GM11168 (cell line): ENCODE measurements around the gene RNF208.
"Not testable (repeated sequence)": the region's sequence is repeated elsewhere in the genome, so short reads cannot be mapped to it uniquely, and the experiment has no call there.

ENCODE experiments used
- in situ Hi-C: fragments of 300-500 bp; cut with MboI; formaldehyde crosslinking; loops from one replicate; pipeline ENCODE4 v1.12.0; 2022; ENCODE audit warnings: low sequenced_read_pairs; ENCODE audit not compliant: unreplicated experiment

RNF208 gene, protein sequence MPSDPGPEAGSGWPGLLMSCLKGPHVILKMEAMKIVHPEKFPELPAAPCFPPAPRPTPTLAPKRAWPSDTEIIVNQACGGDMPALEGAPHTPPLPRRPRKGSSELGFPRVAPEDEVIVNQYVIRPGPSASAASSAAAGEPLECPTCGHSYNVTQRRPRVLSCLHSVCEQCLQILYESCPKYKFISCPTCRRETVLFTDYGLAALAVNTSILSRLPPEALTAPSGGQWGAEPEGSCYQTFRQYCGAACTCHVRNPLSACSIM

DNA sequence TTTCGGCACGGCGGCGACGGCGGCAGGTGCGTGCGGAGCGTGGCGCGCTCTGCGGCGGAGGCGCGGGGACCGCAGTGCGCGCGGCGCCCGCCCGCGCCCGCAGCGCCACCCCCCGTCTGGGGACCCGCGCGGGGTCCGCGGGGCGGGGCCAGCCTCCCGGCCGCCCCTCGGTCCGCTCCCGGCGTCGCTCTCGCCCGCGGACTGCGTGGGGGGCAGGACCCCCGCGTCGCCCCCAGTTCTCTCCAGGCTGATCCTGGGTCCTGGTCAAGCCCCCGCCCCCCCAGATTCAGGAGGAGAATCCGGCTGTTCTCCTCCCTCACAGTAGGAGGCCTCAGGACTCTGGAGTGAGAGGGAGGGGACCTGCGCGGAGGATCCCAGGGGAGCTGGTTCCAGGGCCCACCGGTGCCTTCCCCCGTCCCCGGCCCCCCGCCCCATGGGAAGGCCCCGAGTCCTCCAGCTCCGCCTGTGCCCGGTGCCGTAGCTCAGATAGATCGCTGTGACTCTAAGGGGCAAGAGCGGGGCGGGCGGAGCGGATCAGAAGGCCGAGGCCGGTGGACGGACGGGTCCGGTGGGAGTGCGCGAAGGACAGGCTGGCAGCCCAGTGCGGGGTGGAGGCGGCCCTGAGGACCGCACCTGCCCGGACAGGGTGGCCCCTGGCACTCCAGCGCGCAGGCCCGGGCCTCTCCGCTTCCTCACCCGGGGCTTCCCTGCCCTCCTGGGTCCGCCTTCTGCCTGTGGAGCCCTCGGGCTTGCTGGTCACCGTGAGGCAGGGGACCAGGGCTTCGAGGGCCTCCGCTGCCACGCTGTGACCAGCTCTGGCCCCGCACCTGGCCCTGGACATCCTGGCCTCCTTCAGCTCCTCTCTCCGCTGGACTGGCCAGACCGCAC, at the start of gene RNF208:
RNF208 (minus strand) TSS at position 51 of the 888 bp plus-strand sequence. CDS start 1,028 bp downstream, outside the sequence.
- in situ Hi-C loops: no loop called here

GRCh38 chr9:137271696-137272076, 49.6 kb upstream of the RNF208 start:
- in situ Hi-C loops: no loop called here

GRCh38 chr9:137270929-137271695, 49.1 kb upstream of the RNF208 start:
- in situ Hi-C loops: no loop called here

DNA sequence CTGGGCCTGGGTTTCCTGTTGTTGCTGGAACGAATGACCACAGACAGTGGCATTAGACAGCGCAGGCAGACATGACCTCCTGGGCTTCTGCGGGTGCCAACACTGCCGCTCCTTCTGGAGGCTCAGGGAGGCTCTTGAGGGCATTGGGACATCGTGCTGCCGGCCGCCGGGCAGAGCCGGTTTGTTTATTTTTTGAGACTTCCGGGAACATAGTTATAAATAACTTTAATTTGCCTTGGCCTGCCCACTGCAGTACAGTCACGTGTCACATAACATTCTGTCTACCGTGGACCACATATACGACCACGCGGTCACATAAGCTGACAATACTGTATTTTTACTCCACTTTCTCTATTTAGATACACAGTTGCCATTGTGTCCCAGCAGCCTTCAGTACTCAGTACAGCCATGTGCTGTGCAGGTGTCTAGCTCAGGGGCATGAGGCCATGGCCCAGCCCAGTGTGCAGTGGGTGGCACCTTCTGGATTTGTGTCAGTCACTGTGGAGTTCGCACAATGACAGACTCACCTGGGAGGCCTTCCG, 47.3 kb upstream of the RNF208 start:
- in situ Hi-C loops: no loop called here

DNA sequence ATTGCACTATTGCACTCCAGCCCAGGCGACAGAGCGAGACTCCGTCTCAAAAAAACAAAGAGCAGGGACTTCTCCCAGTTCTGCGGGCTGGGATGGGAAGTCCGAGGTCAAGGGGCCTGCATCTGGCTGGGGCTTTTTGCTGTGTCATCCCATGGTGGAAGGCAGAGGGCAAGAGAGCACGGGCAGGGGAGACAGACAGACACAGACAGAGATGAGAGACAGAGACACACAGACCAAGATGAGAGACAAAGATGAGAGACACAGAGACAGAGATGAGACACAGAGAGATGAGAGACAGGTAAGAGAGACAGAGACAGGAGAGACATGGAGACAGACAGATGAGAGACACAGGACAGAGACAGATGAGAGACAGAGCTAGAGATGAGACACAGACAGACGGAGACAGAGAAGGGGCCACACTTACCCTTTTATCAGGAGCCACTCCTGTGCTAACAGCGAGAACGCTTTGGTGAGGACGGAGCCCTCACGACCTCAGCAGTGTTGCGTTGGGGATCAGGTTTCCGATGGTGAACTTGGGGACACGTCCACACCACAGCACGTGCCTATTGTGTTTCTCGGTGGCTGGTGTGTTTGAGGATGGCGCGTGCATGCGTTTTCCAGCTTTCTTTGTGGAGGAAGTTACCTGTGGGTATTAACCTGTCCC, 46.6 kb upstream of the RNF208 start:
- in situ Hi-C loops: no loop called here

DNA sequence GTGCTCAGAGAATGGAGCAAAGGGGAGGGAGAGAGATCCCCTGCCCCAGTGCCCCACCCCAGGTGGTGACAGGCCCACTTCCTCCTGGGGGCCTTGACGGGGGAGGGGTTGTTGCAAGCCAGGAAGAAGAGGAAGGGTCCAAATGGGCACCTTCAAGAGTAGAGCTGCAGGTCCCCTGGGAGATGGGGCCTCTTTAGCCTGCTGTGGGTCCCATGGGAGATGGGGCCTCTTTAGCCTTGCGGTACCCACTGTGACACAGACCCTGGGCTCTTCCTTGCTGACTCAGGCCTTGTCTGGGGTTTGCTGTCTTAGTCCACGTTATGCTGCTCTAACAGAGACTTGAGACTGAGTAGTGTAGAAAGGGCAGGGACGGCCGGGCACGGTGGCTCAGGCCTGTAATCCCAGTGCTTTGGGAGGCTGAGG, 45.9 kb upstream of the RNF208 start:
- in situ Hi-C loops: no loop called here

- in situ Hi-C loops: no loop called here
These were observed 44.8 kb upstream of the RNF208 start for GRCh38 chr9:137266585-137267453.

DNA sequence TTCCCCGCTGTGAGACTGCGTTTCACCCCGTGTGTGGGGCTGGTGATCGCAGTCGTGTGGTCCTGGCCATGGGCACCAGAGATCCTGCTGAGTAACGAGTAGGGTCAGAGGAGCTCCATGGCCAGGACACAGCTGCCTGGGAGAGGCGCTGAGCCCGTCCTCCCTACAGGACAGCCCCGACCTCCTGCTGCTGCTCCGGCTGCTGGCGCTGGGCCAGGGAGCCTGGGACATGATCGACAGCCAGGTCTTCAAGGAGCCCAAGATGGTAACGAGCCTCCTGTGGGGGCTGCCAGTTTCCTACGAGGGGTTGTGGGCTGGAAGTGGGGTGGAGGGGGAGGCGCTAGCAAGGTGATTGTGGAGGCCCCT, 44.1 kb upstream of the RNF208 start:
- in situ Hi-C loops: no loop called here

DNA sequence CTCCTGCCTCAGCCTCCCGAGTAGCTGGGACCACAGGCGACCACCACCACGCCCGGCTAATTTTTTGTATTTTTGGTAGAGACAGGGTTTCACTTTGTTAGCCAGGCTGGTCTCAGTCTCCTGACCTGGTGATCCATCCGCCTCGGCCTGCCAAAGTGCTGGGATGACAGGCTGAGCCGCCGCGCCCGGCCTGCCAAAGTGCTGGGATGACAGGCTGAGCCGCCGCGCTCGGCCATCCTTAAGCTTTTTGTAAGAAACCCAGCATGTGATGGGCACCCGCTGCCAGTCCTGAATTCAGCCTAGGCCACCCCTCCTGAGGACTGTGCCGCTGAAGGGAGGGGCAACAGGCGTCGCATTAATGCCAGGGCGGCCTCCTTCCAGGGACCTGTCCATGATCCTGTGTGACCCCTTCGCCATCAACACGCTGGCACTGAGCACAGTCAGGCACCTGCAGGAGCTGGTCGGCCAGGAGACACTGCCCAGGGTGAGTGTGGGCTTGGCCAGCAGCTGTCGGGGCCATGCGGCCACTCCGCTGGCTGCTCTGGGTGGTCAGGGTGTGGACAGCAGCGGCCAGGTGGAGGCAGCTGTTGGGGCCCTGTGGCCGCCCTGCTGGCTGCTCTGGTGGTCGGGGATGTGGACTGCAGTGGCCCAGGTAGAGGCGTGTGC, 43.6 kb upstream of the RNF208 start:
- in situ Hi-C loops: no loop called here

- in situ Hi-C loops: no loop called here
These were observed 42.0 kb upstream of the RNF208 start for GRCh38 chr9:137264067-137264466.

DNA sequence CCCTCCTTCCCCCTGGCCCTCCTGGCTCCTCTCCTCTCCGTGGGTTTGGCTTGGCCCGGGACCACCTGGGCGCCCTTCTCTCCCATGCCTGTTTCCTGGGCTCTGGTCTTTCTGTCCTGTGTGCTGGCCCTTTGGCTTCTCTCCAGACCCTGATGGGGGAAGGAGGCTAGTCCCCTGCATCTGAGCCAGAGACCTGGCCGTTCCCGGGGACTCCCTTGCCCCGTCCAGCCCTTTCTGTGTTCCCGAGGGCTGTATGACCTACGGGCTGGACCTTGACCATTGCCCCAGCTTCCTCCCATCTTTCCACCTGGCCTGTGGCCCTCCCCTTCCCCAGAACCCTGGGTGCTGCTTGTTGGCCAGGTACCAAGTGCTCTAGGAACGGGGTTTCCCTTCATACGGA, 41.5 kb upstream of the RNF208 start:
- in situ Hi-C loops: no loop called here

DNA sequence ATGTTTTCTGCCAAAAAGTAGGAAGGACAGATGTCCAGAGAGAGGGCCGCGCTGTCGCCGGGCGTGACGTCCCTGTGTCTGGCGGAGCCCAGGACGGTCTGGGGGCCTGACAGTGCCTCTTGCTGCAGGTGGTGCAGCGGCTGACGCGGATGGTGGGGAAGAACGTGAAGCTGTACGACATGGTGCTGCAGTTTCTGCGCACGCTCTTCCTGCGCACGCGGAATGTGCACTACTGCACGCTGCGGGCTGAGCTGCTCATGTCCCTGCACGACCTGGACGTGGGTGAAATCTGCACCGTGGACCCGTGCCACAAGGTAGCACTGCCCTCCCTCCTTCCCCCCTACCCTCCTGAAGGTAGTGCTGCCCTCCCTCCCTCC, 40.9 kb upstream of the RNF208 start:
- in situ Hi-C loops: no loop called here

DNA sequence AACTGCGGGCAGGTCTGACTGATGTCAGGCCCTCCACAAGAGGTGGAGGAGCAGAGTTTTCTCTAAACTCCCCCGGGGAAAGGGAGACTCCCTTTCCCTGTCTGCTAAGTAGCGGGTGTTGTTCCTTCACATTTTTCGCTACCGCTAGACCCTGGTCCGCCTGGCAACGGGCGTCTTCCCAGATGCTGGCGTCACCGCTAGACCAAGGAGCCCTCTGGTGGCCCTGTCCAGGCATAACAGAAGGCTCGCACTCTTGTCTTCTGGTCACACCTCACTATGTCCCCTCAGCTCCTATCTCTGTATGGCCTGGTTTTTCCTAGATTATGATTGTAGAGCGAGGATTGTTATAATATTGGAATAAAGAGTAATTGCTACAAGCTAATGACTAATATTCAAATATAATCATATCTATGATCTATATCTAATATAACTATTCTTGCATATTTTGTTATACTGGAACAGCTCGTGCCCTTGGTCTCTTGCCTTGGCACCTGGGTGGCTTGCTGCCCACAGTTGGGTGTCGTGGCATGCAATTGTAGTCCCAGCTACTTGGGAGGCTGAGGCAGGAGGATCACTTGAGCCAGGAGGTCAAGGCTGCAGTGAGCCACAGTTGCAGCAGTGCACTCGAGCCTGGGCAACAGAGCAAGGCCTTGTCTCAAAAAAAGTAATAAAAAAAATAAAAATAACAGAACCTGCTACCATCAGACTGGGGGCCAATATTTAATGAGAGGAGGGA, 40.3 kb upstream of the RNF208 start:
- in situ Hi-C loops: not testable (repeated sequence)

GRCh38 chr9:137256856-137257255, 34.8 kb upstream of the RNF208 start:
- in situ Hi-C loops: no loop called here

- in situ Hi-C loops: no loop called here
These were observed 34.3 kb upstream of the RNF208 start for GRCh38 chr9:137256362-137256761.

DNA sequence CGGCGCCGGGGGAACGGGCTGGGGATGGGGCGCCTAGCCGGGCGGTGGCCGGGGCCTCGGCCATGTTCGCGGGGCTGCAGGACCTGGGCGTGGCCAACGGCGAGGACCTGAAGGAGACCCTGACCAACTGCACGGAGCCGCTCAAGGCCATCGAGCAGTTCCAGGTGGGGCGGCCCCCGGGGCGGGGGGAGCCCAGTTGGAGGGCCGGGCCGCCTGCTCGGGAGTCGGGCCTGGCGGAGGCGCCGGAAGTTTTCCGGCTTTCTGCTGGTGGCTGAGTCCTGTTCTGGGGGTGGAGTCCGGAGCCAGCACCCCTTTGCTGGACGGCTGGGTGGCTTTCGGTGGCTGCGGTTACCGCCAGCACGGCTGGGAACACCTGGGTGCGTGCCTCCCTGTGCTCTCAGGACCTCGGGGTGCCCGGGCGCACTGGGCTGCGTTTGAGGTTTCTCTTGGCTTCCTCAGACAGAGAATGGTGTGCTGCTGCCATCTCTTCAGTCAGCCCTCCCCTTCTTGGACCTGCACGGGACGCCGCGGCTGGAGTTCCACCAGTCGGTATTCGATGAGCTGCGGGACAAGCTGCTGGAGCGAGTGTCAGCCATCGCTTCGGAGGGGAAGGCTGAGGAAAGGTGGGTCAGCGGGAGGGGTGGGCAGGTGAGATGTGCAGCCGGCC, 33.5 kb upstream of the RNF208 start:
- in situ Hi-C loops: no loop called here

GRCh38 chr9:137254624-137255447, 32.8 kb upstream of the RNF208 start, which contains the start of gene NELFB:
Gene NELFB, plus strand, starts transcription at chr9:137255327.
- in situ Hi-C loops: no loop called here
